ENCODE results near the gene DHX38. TPM values are rescaled to one million over a fixed set of nuclear protein-coding genes. Genes with fewer than 3 reads are reported as not detected.

DHX38 gene
- total RNA-seq, result 27.9 and 32.9 TPM in 2 replicates

GRCh38 chr16:72093448-72094265, at the start of gene DHX38, which contains the start of gene TXNL4B:
TSS of gene DHX38 (plus strand) at chr16:72093847. CDS start at chr16:72096158, 2,311 bp downstream.
TSS of gene TXNL4B (minus strand) at chr16:72093620. CDS start at chr16:72090749, 2,871 bp downstream.

GRCh38 chr16:72054254-72054847, 39.3 kb upstream of the DHX38 start, which contains the start of gene HP:
TSS of gene HP (plus strand) at chr16:72054505. CDS start at chr16:72054653, 148 bp downstream.

Other genes with a start within 250 kb of the DHX38 start
- 9.9 and 18.6 TPM in 2 replicates for gene ATXN1L, start 247.9 kb upstream of the DHX38 start, total RNA-seq
- gene ZNF821, start 209.7 kb upstream of the DHX38 start, total RNA-seq, result 2.9 and 6.1 TPM in 2 replicates
- 93.4 and 120 TPM in 2 replicates for gene IST1, start 198.3 kb upstream of the DHX38 start, total RNA-seq
- under 0.01 TPM in 1 of 2 replicates, not detected in the other for gene PKD1L3, start 93.4 kb upstream of the DHX38 start, total RNA-seq
- 5.1 and 7.0 TPM in 2 replicates for gene DHODH, start 85.1 kb upstream of the DHX38 start, total RNA-seq
- not detected in 2 replicates for gene HP, start 39.3 kb upstream of the DHX38 start, total RNA-seq
- gene HPR, start 30.6 kb upstream of the DHX38 start, total RNA-seq, result not detected in 2 replicates
- gene TXNL4B, start 227 bp upstream of the DHX38 start, total RNA-seq, result 6.0 and 6.7 TPM in 2 replicates
- gene PMFBP1, start 78.3 kb downstream of the DHX38 start, total RNA-seq, result 0.13 and 0.98 TPM in 2 replicates

Data from mesangial cell (primary cell).